OCI-LY1 (cell line): Measurements from ENCODE around the gene NEDD4L.

Experiments used
- CTCF ChIP-seq: fragments of 200-600 bp; sonication (generic), shearing (Covaris generic); IDR thresholded peaks from 2 replicates; pipeline ENCODE4 v1.5.1; 2017; ENCODE audit warnings: mild to moderate bottlenecking, antibody characterized with exemption, low read length, moderate library complexity, mixed read lengths
- EZH2 ChIP-seq: fragments of 200-600 bp; sonication (generic), shearing (Covaris generic); IDR thresholded peaks from 2 replicates; pipeline ENCODE4 v1.8.0; 2017; ENCODE audit warnings: borderline replicate concordance, mixed run types, mild to moderate bottlenecking, antibody characterized with exemption, low read length, moderate library complexity, mixed read lengths

DNA sequence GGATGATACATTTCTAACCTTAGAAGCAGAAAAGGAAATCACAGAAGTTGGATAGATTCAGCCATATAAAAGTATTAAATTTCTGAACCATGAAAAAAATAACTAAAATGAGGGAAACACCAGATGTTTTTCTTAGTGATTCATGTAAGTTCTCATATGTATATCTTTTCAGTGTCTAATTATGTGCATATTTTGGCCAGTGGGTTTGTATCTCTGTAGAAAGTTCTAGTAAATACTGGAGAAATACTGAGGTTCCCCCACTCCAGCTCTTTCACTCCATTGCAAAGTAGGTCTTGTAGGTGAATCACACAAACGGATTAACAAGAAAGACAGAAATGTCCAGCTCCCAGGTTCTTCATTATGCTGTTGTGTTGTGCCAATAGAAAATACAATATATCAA is 222.3 kb downstream of the NEDD4L start:
- TF ChIP-seq CTCF (no peak), EZH2 (no peak)
